Measurements from ENCODE around the gene PACRG. TPM values are rescaled to one million over a fixed set of nuclear protein-coding genes. Genes with fewer than 3 reads are reported as not detected.

PACRG gene
- total and polyA plus RNA-seq, 4 donors = 0.47 to 3.8 (median 2.4) TPM

DNA sequence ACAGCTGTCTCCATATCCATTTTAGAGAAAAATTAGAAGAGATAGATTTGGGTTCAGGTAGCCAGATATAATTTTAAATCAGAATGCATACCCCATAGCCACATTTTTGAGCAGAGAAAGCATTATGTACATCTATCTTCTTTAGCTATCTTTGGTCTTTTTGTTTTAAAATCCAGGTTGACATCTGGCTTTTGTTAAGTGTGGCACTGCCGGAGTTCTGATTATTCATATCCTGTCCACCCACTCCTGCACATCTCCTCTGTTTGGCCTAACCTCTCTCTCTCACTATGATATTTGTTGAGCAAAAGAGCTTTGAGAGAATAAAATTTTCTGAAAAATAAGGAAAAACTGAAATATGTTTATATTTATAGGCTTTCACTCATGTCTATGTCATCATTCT lies 189.7 kb downstream of the PACRG start:
- 88% methylated on average over 1 of the region's 1 CpG for WGBS
- TF ChIP-seq NR2F2 (IDR thresholded peaks at IDR 0.05) = no peak
- no peak for TF ChIP-seq FOXA2 (IDR thresholded peaks at IDR 0.05)
- TF ChIP-seq, protein P1, sequence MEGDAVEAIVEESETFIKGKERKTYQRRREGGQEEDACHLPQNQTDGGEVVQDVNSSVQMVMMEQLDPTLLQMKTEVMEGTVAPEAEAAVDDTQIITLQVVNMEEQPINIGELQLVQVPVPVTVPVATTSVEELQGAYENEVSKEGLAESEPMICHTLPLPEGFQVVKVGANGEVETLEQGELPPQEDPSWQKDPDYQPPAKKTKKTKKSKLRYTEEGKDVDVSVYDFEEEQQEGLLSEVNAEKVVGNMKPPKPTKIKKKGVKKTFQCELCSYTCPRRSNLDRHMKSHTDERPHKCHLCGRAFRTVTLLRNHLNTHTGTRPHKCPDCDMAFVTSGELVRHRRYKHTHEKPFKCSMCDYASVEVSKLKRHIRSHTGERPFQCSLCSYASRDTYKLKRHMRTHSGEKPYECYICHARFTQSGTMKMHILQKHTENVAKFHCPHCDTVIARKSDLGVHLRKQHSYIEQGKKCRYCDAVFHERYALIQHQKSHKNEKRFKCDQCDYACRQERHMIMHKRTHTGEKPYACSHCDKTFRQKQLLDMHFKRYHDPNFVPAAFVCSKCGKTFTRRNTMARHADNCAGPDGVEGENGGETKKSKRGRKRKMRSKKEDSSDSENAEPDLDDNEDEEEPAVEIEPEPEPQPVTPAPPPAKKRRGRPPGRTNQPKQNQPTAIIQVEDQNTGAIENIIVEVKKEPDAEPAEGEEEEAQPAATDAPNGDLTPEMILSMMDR (IDR thresholded peaks at IDR 0.05; ENCODE audit: low read depth, low read length, missing input control) = no peak
- no peak for TF ChIP-seq YY1 (IDR thresholded peaks at IDR 0.05)
- TF ChIP-seq RAD21 (IDR thresholded peaks at IDR 0.05) = no peak
- TF ChIP-seq RXRA (IDR thresholded peaks at IDR 0.05) = no peak
- no peak for TF ChIP-seq FOXA1 (IDR thresholded peaks at IDR 0.05)
- Histone ChIP-seq H3K4me1 (ENCODE audit: control insufficient read depth in 4 of 4, insufficient read depth in 4 of 4, low read length in 3 of 4) (no peaks in the 10 kb centered on the region), H3K27ac (ENCODE audit: low read depth in 1 of 2, low read length in 2 of 2) (no peak overlapping the region), H3K9me3 (ENCODE audit: control insufficient read depth in 4 of 4, low read length in 3 of 4) (no peaks in the 10 kb centered on the region), H3K9ac (ENCODE audit: low read depth in 1 of 2, low read length in 2 of 2) (no peak overlapping the region), H3K27me3 (ENCODE audit: control insufficient read depth in 4 of 4, insufficient read depth in 4 of 4, low read length in 3 of 4) (no peaks in the 10 kb centered on the region), H3K36me3 (ENCODE audit: control insufficient read depth in 4 of 4, insufficient read depth in 3 of 4, low read depth in 1 of 4, low read length in 3 of 4) (no peaks in the 10 kb centered on the region), H3K4me3 (ENCODE audit: low read depth in 1 of 3, low read length in 3 of 3) (no peak overlapping the region)
- no peak for DNase-seq (ENCODE audit: low spot score)

DNA sequence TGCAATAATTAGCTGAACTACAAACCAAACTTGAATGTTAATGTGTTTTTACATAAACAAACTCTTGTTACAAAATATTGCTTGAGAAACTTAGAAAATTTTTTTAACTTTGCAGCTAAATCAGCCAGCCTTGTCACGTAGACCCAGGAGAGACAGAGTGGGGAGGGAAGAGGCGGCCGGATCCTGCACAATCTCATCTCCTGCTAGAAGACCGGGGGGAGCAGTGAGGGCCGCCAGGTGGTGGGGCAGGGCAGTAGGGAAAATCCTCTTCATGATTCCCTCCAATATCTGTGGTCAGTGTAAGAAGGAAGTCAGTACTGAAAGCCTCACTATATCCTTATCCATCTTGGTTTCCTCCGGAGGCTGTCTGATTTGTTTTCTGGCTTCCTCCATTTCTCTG lies 193.3 kb downstream of the PACRG start:
- Histone ChIP-seq H3K4me1 (ENCODE audit: control insufficient read depth in 4 of 4, insufficient read depth in 4 of 4, low read length in 3 of 4) (no peaks in the 10 kb centered on the region), H3K4me3 (ENCODE audit: low read depth in 1 of 3, low read length in 3 of 3) (no peak overlapping the region), H3K9me3 (ENCODE audit: control insufficient read depth in 4 of 4, low read length in 3 of 4) (peaks cover 0 to 5% (median under 1%) of the 10 kb centered on the region in 4 donors), H3K9ac (ENCODE audit: low read depth in 1 of 2, low read length in 2 of 2) (no peak overlapping the region), H3K27me3 (ENCODE audit: control insufficient read depth in 4 of 4, insufficient read depth in 4 of 4, low read length in 3 of 4) (no peaks in the 10 kb centered on the region), H3K36me3 (ENCODE audit: control insufficient read depth in 4 of 4, insufficient read depth in 3 of 4, low read depth in 1 of 4, low read length in 3 of 4) (no peaks in the 10 kb centered on the region), H3K27ac (ENCODE audit: low read depth in 1 of 2, low read length in 2 of 2) (no peak overlapping the region)
- DNase-seq (ENCODE audit: low spot score) = no peak
- 69% methylated on average over 6 of the region's 6 CpGs for whole genome bisulfite sequencing
- TF ChIP-seq FOXA2 (IDR thresholded peaks at IDR 0.05) = no peak
- no peak for TF ChIP-seq JUND (IDR thresholded peaks at IDR 0.05)
- TF ChIP-seq, protein P2, sequence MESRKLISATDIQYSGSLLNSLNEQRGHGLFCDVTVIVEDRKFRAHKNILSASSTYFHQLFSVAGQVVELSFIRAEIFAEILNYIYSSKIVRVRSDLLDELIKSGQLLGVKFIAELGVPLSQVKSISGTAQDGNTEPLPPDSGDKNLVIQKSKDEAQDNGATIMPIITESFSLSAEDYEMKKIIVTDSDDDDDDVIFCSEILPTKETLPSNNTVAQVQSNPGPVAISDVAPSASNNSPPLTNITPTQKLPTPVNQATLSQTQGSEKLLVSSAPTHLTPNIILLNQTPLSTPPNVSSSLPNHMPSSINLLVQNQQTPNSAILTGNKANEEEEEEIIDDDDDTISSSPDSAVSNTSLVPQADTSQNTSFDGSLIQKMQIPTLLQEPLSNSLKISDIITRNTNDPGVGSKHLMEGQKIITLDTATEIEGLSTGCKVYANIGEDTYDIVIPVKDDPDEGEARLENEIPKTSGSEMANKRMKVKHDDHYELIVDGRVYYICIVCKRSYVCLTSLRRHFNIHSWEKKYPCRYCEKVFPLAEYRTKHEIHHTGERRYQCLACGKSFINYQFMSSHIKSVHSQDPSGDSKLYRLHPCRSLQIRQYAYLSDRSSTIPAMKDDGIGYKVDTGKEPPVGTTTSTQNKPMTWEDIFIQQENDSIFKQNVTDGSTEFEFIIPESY (IDR thresholded peaks at IDR 0.05) = no peak

DNA sequence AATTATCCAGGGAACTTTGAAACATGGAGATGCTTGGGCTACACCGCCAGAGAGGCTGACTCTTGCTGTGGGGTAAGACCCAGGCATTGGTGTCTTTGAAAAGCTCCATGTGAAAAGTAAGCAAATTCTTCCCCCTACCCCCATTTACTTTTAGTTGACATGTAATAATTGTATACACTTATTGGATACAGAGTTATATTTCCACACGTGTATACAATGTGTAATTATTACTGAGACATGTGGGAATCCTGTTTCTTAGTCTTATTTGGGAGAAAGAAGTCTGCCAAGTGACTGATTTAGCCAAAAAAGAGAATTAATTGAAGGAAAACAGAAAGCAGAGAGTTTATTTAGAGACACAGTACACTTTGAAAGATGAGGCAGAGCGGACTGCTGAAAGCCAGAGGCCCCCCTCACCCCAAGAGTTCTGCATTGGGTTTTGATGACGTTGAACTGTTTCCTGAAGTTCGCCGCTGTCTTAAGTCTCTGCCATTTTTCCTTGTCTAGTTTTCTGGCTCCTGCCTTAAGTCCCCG lies 193.8 kb downstream of the PACRG start:
- no peak overlapping the region for H3K9ac ChIP-seq (ENCODE audit: low read depth in 1 of 2, low read length in 2 of 2)
- 75% methylated on average over 7 of the region's 7 CpGs for WGBS
- H3K4me1 ChIP-seq (ENCODE audit: control insufficient read depth in 4 of 4, insufficient read depth in 4 of 4, low read length in 3 of 4) = no peaks in the 10 kb centered on the region
- H3K9me3 ChIP-seq (ENCODE audit: control insufficient read depth in 4 of 4, low read length in 3 of 4) = peaks cover 0 to 5% (median 2%) of the 10 kb centered on the region in 4 donors
- no peak overlapping the region for H3K4me3 ChIP-seq (ENCODE audit: low read depth in 1 of 3, low read length in 3 of 3)
- DNase-seq (ENCODE audit: low spot score) = no peak
- H3K36me3 ChIP-seq (ENCODE audit: control insufficient read depth in 4 of 4, insufficient read depth in 3 of 4, low read depth in 1 of 4, low read length in 3 of 4) = no peaks in the 10 kb centered on the region
- no peaks in the 10 kb centered on the region for H3K27me3 ChIP-seq (ENCODE audit: control insufficient read depth in 4 of 4, insufficient read depth in 4 of 4, low read length in 3 of 4)
- H3K27ac ChIP-seq (ENCODE audit: low read depth in 1 of 2, low read length in 2 of 2) = no peak overlapping the region
- TF ChIP-seq, protein P2 (IDR thresholded peaks at IDR 0.05) = no peak
- TF ChIP-seq, protein P3, sequence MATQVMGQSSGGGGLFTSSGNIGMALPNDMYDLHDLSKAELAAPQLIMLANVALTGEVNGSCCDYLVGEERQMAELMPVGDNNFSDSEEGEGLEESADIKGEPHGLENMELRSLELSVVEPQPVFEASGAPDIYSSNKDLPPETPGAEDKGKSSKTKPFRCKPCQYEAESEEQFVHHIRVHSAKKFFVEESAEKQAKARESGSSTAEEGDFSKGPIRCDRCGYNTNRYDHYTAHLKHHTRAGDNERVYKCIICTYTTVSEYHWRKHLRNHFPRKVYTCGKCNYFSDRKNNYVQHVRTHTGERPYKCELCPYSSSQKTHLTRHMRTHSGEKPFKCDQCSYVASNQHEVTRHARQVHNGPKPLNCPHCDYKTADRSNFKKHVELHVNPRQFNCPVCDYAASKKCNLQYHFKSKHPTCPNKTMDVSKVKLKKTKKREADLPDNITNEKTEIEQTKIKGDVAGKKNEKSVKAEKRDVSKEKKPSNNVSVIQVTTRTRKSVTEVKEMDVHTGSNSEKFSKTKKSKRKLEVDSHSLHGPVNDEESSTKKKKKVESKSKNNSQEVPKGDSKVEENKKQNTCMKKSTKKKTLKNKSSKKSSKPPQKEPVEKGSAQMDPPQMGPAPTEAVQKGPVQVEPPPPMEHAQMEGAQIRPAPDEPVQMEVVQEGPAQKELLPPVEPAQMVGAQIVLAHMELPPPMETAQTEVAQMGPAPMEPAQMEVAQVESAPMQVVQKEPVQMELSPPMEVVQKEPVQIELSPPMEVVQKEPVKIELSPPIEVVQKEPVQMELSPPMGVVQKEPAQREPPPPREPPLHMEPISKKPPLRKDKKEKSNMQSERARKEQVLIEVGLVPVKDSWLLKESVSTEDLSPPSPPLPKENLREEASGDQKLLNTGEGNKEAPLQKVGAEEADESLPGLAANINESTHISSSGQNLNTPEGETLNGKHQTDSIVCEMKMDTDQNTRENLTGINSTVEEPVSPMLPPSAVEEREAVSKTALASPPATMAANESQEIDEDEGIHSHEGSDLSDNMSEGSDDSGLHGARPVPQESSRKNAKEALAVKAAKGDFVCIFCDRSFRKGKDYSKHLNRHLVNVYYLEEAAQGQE (IDR thresholded peaks at IDR 0.05) = no peak
- no peak for TF ChIP-seq TAF1 (conservative IDR thresholded peaks at IDR 0.05)
- TF ChIP-seq RAD21 (IDR thresholded peaks at IDR 0.05) = no peak
- TF ChIP-seq FOXA1 (IDR thresholded peaks at IDR 0.05) = no peak
- no peak for TF ChIP-seq EGR1 (IDR thresholded peaks at IDR 0.05; ENCODE audit: low read depth in 2 of 2)
- TF ChIP-seq JUND (IDR thresholded peaks at IDR 0.05) = no peak
- TF ChIP-seq, protein P4, sequence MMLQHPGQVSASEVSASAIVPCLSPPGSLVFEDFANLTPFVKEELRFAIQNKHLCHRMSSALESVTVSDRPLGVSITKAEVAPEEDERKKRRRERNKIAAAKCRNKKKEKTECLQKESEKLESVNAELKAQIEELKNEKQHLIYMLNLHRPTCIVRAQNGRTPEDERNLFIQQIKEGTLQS (IDR thresholded peaks at IDR 0.05) = no peak
- TF ChIP-seq, protein P1 (IDR thresholded peaks at IDR 0.05; ENCODE audit: low read depth, low read length, missing input control) = no peak
- TF ChIP-seq FOXA2 (IDR thresholded peaks at IDR 0.05) = no peak
- no peak for TF ChIP-seq SP1 (IDR thresholded peaks at IDR 0.05)
- no peak for TF ChIP-seq GABPA (IDR thresholded peaks at IDR 0.05 in 1 of 2, conservative IDR thresholded peaks at IDR 0.05 in 1 of 2)
- no peak for TF ChIP-seq NR2F2 (IDR thresholded peaks at IDR 0.05)
